Sciatic nerve (tissue), 1 donor: ENCODE results near the gene ITGAV. TPM values are rescaled to one million over a fixed set of nuclear protein-coding genes. Genes with fewer than 3 reads are reported as not detected.

Experiments
- total RNA-seq: library from RNA; stranded (reverse); fragmentation: NEBNext Ultra II Directional; extraction: Animal tissue kit (Norgen Biotek cat#: 25700); gene quantifications from one replicate; pipeline ENCODE4 v1.2.1, GENCODE V29; 2021
- donor health status: DM: no; HTN: no; CAD: no.

The ITGAV gene
- total RNA-seq, 1 donor from 2014 or later = 106 TPM

Other genes with a start within 250 kb of the ITGAV start
- 53.5 TPM for gene ZC3H15, start 103.8 kb upstream of the ITGAV start, total RNA-seq
- gene FAM171B, start 104.0 kb downstream of the ITGAV start, total RNA-seq = 16.8 TPM